HL-60 (cell line): ENCODE measurements around the gene GOLGA8B.

ENCODE experiments used
- DNase-seq, 2 experiments: peaks; one replicate each; pipeline ENCODE4 v3.0.0-alpha.2; 2010 to 2020; ENCODE audit warnings: low read depth in 1 of 2, low spot score in 1 of 2
- H3K27ac ChIP-seq: fragments of 250-450 bp; sonication (Bioruptor Pico); replicated peaks from 2 replicates; pipeline ENCODE4 v1.5.1; 2020; ENCODE audit warnings: mild to moderate bottlenecking, moderate library complexity
- H3K27me3 ChIP-seq: fragments of 250-450 bp; sonication (Bioruptor Pico); 2 replicates; pipeline ENCODE4 v1.5.1; 2021; ENCODE audit warnings: mild to moderate bottlenecking, moderate library complexity; ENCODE audit not compliant: insufficient read depth, poor library complexity, severe bottlenecking
- H3K4me3 ChIP-seq: replicated peaks from 2 replicates; pipeline ENCODE4 v1.5.1; 2011; ENCODE audit warnings: mild to moderate bottlenecking, control low read depth, low read length; ENCODE audit not compliant: insufficient read depth
- GABPA ChIP-seq: IDR thresholded peaks from 2 replicates; pipeline ENCODE4 v1.6.1; 2012; ENCODE audit warnings: low read depth
- POLR2AphosphoS5 ChIP-seq: IDR thresholded peaks from 2 replicates; pipeline ENCODE4 v1.6.1; 2012; ENCODE audit warnings: low read depth
- REST ChIP-seq: IDR thresholded peaks from 2 replicates; pipeline ENCODE4 v1.6.1; 2012; ENCODE audit warnings: low read depth; ENCODE audit not compliant: insufficient replicate concordance
- SPI1 ChIP-seq: IDR thresholded peaks from 2 replicates; pipeline ENCODE4 v1.6.1; 2012; ENCODE audit warnings: low read depth, mild to moderate bottlenecking, borderline replicate concordance
- TF ChIP-seq, protein P1 (sequence below): IDR thresholded peaks from one replicate; pipeline ENCODE4 v1.5.1; 2011; ENCODE audit warnings: low read length, control low read depth, inconsistent platforms; ENCODE audit not compliant: insufficient read depth

GOLGA8B gene

DNA sequence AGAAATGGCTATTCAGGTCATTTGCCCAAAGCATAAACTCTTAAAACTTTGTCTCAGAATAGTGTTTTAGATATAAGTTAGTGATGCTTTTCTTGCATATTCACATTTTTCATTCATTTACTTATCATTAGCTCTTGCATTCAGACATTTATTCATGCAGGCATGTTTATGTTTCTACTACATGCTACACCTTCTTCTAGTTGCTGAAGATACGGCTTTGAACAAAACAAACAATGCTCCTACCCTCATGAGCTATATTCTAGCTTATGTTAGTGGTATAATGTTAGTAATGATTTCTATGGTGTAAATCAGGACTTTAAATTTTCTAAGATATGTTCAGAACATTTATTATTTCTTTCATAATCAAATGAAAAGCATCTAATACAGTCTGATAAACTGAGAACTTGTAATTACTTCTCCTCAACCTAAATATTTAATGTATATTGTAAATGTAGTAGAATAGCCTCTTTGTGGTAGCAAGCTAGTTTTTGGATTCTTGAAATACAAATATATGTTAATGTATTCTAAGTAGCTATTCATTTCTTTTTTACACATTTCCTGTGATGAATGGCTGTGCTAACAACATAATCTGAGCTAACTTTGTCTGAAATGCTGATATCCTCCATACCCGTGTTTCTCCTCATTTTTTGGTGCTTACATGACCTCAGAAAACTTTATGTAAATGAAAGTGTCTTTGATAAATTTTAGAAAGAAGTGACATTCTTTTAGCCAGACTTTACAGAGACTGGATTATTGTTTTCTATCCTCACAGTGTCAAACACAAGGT lies 15.5 kb upstream of the GOLGA8B start:
- H3K27ac ChIP-seq, result no peak overlapping the region
- TF ChIP-seq GABPA, result no peak
- H3K4me3 ChIP-seq, result no peak overlapping the region
- DNase-seq, result no peak
- H3K27me3 ChIP-seq, result no peaks in the 10 kb centered on the region

- no peak overlapping the region for H3K27ac ChIP-seq
- H3K27me3 ChIP-seq, result no peaks in the 10 kb centered on the region
- TF ChIP-seq GABPA (no peak), POLR2AphosphoS5 (no peak), SPI1 (no peak), REST (no peak)
- TF ChIP-seq, protein P1, sequence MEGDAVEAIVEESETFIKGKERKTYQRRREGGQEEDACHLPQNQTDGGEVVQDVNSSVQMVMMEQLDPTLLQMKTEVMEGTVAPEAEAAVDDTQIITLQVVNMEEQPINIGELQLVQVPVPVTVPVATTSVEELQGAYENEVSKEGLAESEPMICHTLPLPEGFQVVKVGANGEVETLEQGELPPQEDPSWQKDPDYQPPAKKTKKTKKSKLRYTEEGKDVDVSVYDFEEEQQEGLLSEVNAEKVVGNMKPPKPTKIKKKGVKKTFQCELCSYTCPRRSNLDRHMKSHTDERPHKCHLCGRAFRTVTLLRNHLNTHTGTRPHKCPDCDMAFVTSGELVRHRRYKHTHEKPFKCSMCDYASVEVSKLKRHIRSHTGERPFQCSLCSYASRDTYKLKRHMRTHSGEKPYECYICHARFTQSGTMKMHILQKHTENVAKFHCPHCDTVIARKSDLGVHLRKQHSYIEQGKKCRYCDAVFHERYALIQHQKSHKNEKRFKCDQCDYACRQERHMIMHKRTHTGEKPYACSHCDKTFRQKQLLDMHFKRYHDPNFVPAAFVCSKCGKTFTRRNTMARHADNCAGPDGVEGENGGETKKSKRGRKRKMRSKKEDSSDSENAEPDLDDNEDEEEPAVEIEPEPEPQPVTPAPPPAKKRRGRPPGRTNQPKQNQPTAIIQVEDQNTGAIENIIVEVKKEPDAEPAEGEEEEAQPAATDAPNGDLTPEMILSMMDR, result no peak
- DNase-seq, result no peak
- H3K4me3 ChIP-seq, result no peak overlapping the region
These were observed 13.9 kb upstream of the GOLGA8B start for GRCh38 chr15:34597316-34597715.

- H3K4me3 ChIP-seq, result no peak overlapping the region
- TF ChIP-seq REST (no peak), SPI1 (no peak), POLR2AphosphoS5 (no peak), GABPA (no peak)
- TF ChIP-seq, protein P1, result no peak
These were observed 10.9 kb upstream of the GOLGA8B start for GRCh38 chr15:34594361-34594760.

DNA sequence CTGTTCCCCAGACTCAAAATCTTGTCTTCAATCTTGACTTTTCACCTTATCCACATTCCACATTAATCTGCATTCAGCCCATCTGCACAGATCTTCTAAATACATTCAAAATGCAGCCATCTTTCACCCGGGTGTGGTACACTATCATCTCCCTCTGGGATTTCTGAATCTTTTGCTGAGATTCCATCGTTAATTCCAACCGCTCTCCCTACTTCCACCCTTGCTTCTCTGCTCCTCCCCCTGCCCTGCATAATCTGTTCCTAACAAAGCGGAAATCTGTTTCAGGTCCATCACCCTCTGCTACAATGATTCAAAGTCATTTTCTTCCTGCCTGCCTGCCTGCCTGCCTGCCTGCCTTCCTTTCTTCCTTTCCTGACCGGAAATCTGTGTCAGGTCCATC lies 7.9 kb upstream of the GOLGA8B start:
- no peak overlapping the region for H3K27ac ChIP-seq
- no peak for TF ChIP-seq REST
- no peak for TF ChIP-seq GABPA
- TF ChIP-seq POLR2AphosphoS5, result no peak
- TF ChIP-seq, protein P1, result no peak
- no peak overlapping the region for H3K4me3 ChIP-seq
- DNase-seq, result no peak
- H3K27me3 ChIP-seq, result no peaks in the 10 kb centered on the region

More at GRCh38 chr15:34594361-34594760, 10.9 kb upstream of the GOLGA8B start:
- Histone ChIP-seq H3K27me3 (no peaks in the 10 kb centered on the region), H3K27ac (no peak overlapping the region)
- no peak for DNase-seq
